ENCODE data around the gene LDLRAD4.

LDLRAD4 gene

DNA sequence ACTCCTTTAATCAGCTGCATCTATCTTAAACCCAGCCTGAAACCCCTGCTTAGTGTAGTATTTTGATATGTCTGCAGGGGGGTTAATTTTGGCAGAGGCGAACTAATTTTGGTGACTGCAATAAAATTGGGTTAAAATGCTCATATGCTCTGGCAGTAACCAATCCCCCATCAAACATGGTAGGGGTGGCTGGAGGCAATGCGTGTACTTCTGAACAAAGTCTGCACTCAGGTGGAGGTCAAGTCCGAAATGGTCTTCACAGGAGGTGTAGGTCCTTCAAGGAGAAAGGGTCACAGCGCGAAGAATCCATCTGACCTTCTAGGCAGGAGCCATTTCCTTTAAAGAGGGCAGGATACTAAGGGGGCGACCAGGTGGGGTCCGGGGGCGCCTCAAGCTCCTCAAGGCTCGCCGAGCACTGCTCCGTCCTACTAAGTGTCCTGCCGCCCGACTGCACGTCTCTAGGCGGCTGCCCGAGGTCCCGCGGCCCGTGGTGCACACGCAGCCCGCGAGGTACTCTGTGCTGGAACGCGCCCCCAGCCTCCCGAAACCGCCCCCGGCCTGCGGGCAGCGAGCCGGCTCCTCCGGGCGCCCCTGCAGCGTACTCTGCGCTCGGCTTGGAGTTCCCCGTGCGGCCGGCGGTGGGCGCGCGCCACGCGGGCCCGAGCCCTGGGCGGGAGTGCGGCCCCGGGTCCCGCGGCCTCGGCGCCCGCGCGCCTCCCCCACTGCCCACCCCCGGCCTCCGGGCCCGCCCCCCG lies 1.7 kb upstream of the LDLRAD4 start:
- no peak for TF ChIP-seq GATA2 (IDR thresholded peaks at IDR 0.05; ENCODE audit: low read depth, low read length)
- no peak for TF ChIP-seq GATA3 (IDR thresholded peaks at IDR 0.05; ENCODE audit: low read depth, low read length)

DNA sequence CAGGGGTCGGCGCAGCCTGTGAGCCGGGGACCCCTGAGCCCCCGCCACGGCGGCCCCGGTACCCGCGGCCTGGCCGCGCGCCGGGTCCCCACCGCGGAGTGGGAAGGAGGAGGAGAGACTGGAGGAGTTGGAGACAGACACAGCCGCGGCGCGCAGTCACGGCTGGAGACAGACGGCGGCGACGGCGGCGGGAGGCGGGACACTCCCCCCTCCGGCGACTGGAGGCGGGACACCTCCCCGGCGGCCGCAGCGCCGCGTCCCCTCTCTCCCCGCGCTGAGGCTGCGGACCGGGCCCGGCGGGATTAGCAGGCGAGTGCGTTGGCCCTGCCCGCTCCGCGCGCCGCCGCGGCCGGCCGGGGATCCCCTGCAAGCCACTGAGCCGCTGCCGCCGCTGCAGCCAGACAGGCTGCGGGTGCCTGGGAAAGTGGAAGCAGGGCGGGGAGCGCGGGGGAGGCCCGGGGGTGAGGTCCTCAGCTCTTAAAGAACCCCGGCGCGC lies 1.0 kb upstream of the LDLRAD4 start:
- no peak for TF ChIP-seq GATA2 (IDR thresholded peaks at IDR 0.05; ENCODE audit: low read depth, low read length)
- TF ChIP-seq GATA3 (IDR thresholded peaks at IDR 0.05; ENCODE audit: low read depth, low read length), result no peak

DNA sequence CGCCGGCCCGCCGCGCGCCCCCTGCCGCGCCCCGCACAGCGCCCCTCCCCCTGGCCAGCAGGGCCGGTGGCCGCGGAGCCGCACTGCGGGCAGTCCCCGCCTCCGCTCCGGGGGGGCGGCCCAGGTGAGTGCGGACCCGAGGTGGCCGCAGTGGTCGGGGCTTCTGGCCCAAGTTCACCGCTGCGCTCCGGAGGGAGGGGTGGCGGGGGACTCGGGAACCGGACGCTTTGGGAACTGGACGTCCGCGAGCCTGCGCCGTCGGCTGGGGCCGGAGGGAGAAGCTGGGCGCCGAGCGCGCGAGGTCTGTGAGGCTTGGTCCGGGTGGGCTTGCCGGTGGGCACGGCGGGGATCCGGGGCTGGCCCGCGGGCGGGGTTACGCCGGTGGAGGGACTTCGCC lies 591 bp upstream of the LDLRAD4 start:
- TF ChIP-seq GATA2 (IDR thresholded peaks at IDR 0.05; ENCODE audit: low read depth, low read length) (no peak), GATA3 (IDR thresholded peaks at IDR 0.05; ENCODE audit: low read depth, low read length) (no peak)

DNA sequence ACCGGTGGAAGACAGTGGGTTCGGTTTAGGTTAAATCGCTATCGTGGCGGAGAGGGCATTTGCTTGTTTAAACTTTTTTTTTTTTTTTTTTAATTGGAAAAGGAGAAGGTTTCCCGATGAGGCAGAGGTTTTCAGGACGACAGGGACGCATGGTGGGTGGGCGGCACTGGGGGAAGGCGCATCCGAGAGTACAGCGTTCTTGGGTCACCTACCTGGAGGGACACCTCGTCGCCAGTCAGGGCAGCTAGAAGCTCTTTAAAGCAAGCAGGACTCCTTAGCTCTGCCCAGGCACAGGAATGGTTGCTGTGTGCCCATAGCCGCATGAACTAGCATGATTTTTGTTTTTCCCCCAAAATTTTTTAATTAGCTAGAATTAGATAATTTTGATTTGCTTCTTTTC lies 437 bp downstream of the LDLRAD4 start:
- TF ChIP-seq GATA2 (IDR thresholded peaks at IDR 0.05; ENCODE audit: low read depth, low read length), result no peak

DNA sequence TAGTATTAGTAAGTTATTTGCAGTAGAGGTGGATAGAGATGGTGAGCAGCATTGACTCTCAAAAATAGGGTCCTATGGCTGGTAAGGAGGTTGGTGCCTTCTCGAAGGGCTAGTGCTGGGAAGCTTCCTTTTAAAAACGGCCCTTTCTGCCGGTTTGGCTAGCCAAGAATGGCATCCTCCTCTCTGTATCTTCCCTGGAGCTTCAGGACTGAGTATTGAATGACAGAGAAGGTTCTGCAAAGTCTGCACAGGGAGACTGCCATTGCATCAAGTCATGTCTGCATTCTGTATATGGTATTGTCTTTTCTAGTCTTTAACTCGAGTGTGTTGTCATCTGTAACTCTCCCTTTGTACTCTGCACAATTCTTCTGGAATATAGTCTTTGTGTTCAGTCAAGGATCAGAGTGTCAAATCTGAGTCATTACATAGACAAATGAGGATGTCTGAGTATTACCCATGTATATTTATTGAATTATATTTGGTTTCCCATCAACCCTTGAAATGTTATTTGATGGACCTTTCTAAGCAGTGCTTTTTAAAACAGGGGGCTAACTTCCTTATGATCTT lies 1.1 kb downstream of the LDLRAD4 start:
- TF ChIP-seq GATA2 (IDR thresholded peaks at IDR 0.05; ENCODE audit: low read depth, low read length), result no peak
- no peak for TF ChIP-seq GATA3 (IDR thresholded peaks at IDR 0.05; ENCODE audit: low read depth, low read length)

DNA sequence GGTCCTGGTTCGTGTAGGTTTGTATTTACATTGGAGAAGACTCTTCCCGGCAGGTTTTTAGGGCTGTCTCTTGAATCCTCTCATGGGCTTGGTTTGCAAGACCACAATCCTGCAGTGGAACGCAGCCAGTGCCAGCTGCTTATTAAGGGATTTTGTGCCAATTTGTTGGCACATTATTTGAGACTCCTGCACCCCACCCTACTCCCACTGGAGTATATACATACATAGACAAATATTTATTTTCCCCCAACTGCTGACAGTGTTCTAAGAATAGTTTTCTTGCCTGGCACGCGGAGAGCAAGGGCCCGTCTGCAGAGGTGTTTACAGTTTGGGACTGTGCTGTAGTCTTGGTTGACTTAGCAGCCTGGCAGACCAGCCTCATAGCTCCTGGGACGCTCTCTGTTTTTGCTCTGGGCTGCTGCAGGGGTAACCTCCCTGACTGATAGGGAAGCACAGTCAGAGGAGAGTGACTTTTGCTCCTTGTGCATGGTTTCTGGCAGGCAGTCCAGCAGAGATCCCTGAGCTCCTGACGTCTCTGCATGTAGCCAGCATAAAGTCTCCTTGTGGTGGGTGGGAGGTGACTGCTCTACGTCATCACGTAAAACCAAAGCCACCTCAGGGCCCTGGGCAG lies 1.9 kb downstream of the LDLRAD4 start:
- no peak for TF ChIP-seq GATA3 (IDR thresholded peaks at IDR 0.05; ENCODE audit: low read depth, low read length)
- TF ChIP-seq GATA2 (IDR thresholded peaks at IDR 0.05; ENCODE audit: low read depth, low read length), result no peak

DNA sequence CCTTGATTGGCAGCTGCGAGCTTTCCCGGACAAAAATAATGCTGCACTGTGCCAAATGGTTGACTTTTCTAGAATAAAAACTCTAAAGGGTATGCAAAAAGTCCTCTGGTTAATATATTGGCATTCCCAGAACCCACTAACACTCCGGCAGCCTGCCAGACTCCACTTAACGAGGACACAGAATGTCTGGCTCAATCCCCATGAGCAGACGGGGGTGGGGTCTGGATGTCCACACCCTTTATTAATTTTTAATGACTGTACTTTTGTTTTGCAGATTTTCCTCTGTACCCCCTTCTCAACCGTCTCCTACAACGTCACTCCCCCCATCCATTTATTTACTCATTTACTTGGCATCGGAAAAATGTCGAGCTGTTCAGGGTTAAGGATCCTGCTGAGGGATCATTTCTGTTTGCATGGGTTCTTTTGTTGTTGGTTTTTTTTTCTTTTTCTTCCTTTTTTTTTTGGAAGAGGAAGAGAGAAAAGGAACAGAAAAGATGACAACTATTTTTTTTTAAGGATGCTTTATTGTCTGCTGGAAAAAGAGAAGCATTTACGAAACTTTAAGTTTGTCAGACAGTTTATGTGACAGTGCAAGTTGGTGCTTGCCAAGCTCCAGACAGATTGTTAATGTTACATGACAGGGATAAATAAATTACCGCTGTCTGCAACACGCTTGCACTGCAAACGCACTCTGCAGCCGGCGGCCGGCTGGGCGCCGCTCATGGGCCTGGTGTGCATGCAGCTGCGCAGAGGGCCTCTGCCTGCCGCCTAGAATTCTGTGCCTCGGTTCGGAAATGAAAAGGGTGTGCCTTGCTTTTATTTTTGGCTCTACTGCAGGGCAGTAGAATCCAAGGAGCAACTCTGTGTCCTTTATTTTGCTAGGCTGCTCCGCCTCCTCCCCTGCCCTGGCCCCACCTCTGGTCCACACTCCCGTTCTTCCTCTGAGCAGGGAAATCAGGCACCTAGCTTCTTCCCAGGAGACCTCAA lies 3.6 kb downstream of the LDLRAD4 start:
- TF ChIP-seq GATA3 (IDR thresholded peaks at IDR 0.05; ENCODE audit: low read depth, low read length) (no peak), GATA2 (IDR thresholded peaks at IDR 0.05; ENCODE audit: low read depth, low read length) (no peak)

DNA sequence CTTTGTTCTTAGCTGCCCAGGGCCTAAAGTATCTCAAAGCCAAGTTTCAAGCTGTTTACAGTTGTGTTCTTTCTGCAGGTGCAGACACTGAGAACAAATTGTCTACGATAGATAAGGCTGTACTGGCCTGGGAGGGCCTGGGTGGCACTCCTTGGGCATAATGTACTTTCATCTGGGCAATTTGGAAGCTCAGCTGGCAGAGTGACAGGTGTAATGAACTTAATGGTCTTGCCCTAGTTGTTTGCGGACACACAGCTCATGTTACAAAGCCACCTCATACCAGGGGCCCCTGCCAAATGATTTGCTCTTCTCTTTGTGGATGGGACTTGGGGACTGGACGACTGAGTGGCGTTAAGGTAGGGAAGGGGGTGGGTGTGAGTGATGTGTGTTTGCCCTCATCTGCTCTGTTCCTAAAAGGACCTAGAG lies 4.3 kb downstream of the LDLRAD4 start:
- TF ChIP-seq GATA3 (IDR thresholded peaks at IDR 0.05; ENCODE audit: low read depth, low read length), result no peak
- TF ChIP-seq GATA2 (IDR thresholded peaks at IDR 0.05; ENCODE audit: low read depth, low read length), result no peak

DNA sequence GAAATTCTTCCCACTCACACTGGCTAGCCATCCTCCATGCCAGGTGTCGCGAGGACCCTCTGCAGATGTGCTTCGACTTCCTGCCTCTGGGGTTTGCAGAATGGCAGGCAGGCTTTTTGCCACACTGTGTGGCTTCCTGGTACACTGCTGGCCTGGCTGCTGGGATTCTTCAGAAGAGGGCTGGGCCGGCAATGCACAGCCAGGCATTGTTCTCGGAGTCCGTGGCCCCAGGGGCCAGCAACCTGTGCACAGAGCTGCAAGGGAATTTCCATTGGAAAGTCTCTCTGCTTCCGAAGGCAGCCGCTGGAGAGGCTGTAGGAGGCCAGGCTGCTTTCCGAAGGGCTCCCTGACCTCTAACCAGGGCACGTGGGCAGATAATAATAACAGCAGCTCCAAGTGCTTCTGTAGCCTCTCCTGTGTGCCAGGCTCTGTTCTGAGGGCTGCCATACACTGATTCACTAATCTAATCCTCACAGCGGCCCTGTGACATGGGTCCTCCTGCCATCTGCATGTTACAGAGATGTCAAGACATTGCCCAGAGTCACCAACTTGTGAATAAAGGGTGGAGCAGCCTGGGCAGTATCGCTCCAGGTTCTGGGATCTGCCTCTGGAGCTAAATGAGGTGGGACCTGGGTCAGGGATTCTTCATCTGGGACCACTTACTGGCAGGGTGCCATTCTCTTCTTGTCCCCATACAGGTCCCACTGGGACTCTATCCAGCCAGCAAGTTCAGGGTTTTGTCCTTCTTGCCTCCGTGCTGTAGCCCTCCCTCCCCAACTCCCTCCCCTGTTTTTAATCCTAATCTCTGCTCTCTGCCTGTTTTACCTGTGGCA lies 5.0 kb downstream of the LDLRAD4 start:
- TF ChIP-seq GATA2 (IDR thresholded peaks at IDR 0.05; ENCODE audit: low read depth, low read length), result no peak
- TF ChIP-seq GATA3 (IDR thresholded peaks at IDR 0.05; ENCODE audit: low read depth, low read length), result no peak

DNA sequence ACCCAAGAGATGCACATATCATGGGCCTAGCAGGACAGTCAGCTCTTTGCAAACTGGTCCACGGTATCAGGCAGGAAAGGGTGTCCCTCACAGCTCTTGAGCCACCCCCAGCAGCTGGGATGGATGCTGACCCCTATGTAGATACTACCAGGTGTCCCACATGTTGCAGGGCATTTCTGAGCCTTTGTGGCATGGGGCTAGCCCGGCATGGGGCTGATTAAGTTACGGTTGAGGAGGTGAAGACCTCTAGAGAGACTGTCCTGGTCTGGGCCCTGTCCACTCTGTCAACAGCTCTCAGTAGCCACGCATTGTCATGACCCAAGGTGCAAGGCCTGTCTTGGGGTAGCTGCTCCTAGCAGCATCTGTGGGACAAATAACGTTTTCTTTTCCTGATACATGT lies 6.7 kb downstream of the LDLRAD4 start:
- TF ChIP-seq GATA3 (IDR thresholded peaks at IDR 0.05; ENCODE audit: low read depth, low read length), result no peak
- no peak for TF ChIP-seq GATA2 (IDR thresholded peaks at IDR 0.05; ENCODE audit: low read depth, low read length)

DNA sequence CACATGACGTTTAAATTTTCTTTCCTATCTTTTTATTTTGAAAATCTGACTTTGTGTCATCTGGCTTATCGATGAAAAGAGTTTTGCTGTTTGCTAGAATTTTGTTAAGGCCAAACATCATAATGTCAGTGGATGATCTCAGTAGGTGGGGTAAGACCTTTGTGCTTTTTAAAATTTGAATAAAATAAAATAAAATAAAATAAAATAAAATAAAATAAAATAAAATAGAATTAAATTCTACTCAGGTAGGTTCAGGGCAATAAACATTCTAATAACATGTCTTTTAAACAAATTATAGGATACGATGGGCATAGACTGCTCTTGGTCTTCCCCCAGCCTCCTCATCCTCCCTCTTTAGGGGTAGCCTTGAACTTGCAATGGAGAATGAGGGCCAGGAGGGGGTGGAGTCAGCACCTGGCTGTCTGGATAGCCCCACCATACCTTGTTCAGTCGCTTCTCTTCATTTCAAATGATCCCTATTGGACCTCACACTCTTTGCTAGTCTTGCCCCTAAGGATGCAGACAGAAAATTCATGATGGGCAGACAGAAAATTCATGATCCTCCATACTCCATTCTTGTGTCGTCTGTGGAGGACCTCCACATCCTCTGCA lies 8.1 kb downstream of the LDLRAD4 start:
- TF ChIP-seq GATA3 (IDR thresholded peaks at IDR 0.05; ENCODE audit: low read depth, low read length), result no peak
- no peak for TF ChIP-seq GATA2 (IDR thresholded peaks at IDR 0.05; ENCODE audit: low read depth, low read length)

DNA sequence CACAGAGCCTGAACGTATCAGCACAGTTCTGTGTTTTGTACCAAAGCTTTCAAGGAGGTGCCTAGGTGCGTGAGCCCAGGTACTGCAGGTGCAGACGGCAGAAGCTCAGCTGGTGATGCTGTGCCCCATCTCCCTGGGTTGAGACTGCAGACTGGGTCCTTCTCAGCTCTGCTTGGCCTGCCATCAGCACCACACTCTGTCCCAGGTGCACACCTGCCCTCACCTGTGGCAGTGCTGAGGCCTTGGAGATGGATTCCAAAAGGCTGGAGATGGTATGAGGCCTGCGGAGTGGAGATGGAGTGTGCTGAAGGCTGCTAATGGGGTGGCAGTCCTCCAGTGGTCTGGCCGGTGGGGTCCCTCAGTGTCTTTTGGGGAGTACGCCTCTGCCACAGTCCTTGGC lies 9.3 kb downstream of the LDLRAD4 start:
- no peak for TF ChIP-seq GATA3 (IDR thresholded peaks at IDR 0.05; ENCODE audit: low read depth, low read length)
- no peak for TF ChIP-seq GATA2 (IDR thresholded peaks at IDR 0.05; ENCODE audit: low read depth, low read length)
